Measurements from ENCODE around the gene ZC3H12A. TPM values are rescaled to one million over a fixed set of nuclear protein-coding genes. Genes with fewer than 3 reads are reported as not detected.

ZC3H12A gene
- total and polyA plus RNA-seq, 2 of the 8 experiments (the other 6 are each of a cell fraction or from before 2014, with no cell fraction given) = 7.4 to 10.0 TPM

- H4K5ac ChIP-seq (ENCODE audit: insufficient read length, low read depth, low read length) = no peak overlapping the region
- no peaks in the 10 kb centered on the region for H3K23me2 ChIP-seq (ENCODE audit: low read depth, low read length)
- DNase-seq (ENCODE audit: low read depth in 1 of 2, low spot score in 2 of 2) = no peak
- no peaks in the 10 kb centered on the region for H3K79me2 ChIP-seq (ENCODE audit: control insufficient read depth in 1 of 2, insufficient read depth in 2 of 2, low read length in 2 of 2)
- no peak overlapping the region for H4K91ac ChIP-seq (replicated peaks; ENCODE audit: insufficient read length, low read length)
- no peak overlapping the region for H3K9ac ChIP-seq (replicated peaks in 1 of 4; ENCODE audit: extremely low read depth in 1 of 4, low read depth in 3 of 4, low read length in 3 of 4)
- H2BK5ac ChIP-seq (ENCODE audit: low read depth, low read length) = no peak overlapping the region
- H3K27me3 ChIP-seq (replicated peaks in 1 of 4; ENCODE audit: control insufficient read depth in 3 of 4, extremely low read depth in 1 of 4, insufficient read depth in 3 of 4, low read length in 3 of 4) = no peaks in the 10 kb centered on the region
- peaks cover 3 to 20% (median 11%) of the 10 kb centered on the region in 4 experiments for H3K36me3 ChIP-seq (ENCODE audit: control insufficient read depth in 2 of 4, insufficient read depth in 4 of 4, low read length in 3 of 4)
- H2AK5ac ChIP-seq (ENCODE audit: low read depth, low read length) = no peak overlapping the region
- ChIA-PET CTCF (ENCODE audit: partially characterized antibody) (no interaction called here), POLR2A (ENCODE audit: partially characterized antibody) (interaction anchor here (1.5 to 2.0 kb wide), 2 partner anchors 11 to 19 kb away, joined by 5 read pairs; partner anchors contain the start of gene MEAF6)
- no peak overlapping the region for H2BK12ac ChIP-seq (ENCODE audit: low read depth, low read length)
- H2BK120ac ChIP-seq (replicated peaks; ENCODE audit: low read depth, low read length) = no peak overlapping the region
- no peak overlapping the region for H2AFZ ChIP-seq (ENCODE audit: low read length)
- no peak overlapping the region for H3K4me2 ChIP-seq (ENCODE audit: insufficient read depth in 1 of 2, low read depth in 2 of 2, low read length in 2 of 2)
- no peak for FAIRE-seq
- no peak overlapping the region for H3K4ac ChIP-seq (replicated peaks; ENCODE audit: insufficient read length, low read depth, low read length)
- 94% methylated on average over 4 of the region's 4 CpGs; no CpG with 5 or more reads in 1 of the 2 experiments for WGBS, 2 experiments (ENCODE audit: extremely low coverage in 1 of 2, insufficient coverage in 1 of 2, insufficient read length in 1 of 2, insufficient replicate concordance in 2 of 2, low coverage in 1 of 2, low lambda C conversion rate in 2 of 2, missing lambda C conversion rate in 1 of 2)
- no peak overlapping the region for H2BK20ac ChIP-seq (ENCODE audit: low read length)
- no peak overlapping the region for H3K14ac ChIP-seq (ENCODE audit: insufficient read length)
- no peaks in the 10 kb centered on the region for H3K9me3 ChIP-seq (ENCODE audit: insufficient read depth in 2 of 2, low read depth in 1 of 2, low read length in 1 of 2)
- no peak overlapping the region for H3K56ac ChIP-seq (replicated peaks; ENCODE audit: insufficient read length, low read depth, low read length)
- no peak overlapping the region for H3K18ac ChIP-seq (ENCODE audit: extremely low read depth, low read length)
- no peak overlapping the region for H3K27ac ChIP-seq (ENCODE audit: low read depth, low read length)
- no peaks in the 10 kb centered on the region for H4K20me1 ChIP-seq (replicated peaks in 1 of 2; ENCODE audit: control insufficient read depth in 1 of 2, insufficient read depth in 2 of 2, low read length in 2 of 2)
- no peak overlapping the region for H4K8ac ChIP-seq (ENCODE audit: extremely low read depth, insufficient read depth, low read length)
- no peaks in the 10 kb centered on the region for H3K79me1 ChIP-seq (ENCODE audit: low read depth, low read length)
- H3K23ac ChIP-seq (ENCODE audit: insufficient read length) = no peak overlapping the region
- no peak overlapping the region for H2BK15ac ChIP-seq (ENCODE audit: low read length)
- no peaks in the 10 kb centered on the region for H3K4me1 ChIP-seq (replicated peaks in 1 of 4; ENCODE audit: control insufficient read depth in 3 of 4, insufficient read depth in 4 of 4, low read length in 3 of 4)
- H3K4me3 ChIP-seq (ENCODE audit: extremely low read depth in 1 of 4, insufficient read depth in 2 of 4, low read depth in 3 of 4, low read length in 4 of 4) = no peak overlapping the region
- no peak for TF ChIP-seq EP300 (IDR thresholded peaks at IDR 0.05; ENCODE audit: borderline replicate concordance in 1 of 2, low read depth in 2 of 2, low read length in 2 of 2)
- TF ChIP-seq POLR2A (IDR thresholded peaks at IDR 0.05; ENCODE audit: control extremely low read depth in 1 of 2, low read depth in 2 of 2, low read length in 2 of 2) = no peak
- TF ChIP-seq HDAC2 (IDR thresholded peaks at IDR 0.05; ENCODE audit: borderline replicate concordance in 1 of 2, low read depth in 2 of 2, low read length in 2 of 2) = no peak
- TF ChIP-seq EGR1 (IDR thresholded peaks at IDR 0.05; ENCODE audit: borderline replicate concordance, low read depth, low read length) = no peak
- no peak for TF ChIP-seq PHF8 (conservative IDR thresholded peaks at IDR 0.05; ENCODE audit: low read depth, low read length)
- no peak for TF ChIP-seq POLR2AphosphoS5 (IDR thresholded peaks at IDR 0.05; ENCODE audit: low read depth, low read length)
- TF ChIP-seq CBX8 (IDR thresholded peaks at IDR 0.05; ENCODE audit: borderline replicate concordance, low read depth, low read length) = no peak
- no peak for TF ChIP-seq EZH2 (IDR thresholded peaks at IDR 0.05; ENCODE audit: low read depth, low read length, severe bottlenecking)
- TF ChIP-seq FOSL1 (IDR thresholded peaks at IDR 0.05; ENCODE audit: insufficient read depth, low read depth, low read length) = no peak
- TF ChIP-seq SUZ12 (IDR thresholded peaks at IDR 0.05; ENCODE audit: low read length) = no peak
- no peak for TF ChIP-seq YY1 (IDR thresholded peaks at IDR 0.05; ENCODE audit: low read depth, low read length)
- no peak for TF ChIP-seq SAP30 (IDR thresholded peaks at IDR 0.05; ENCODE audit: insufficient read depth, insufficient replicate concordance, low read length)
Measured at GRCh38 chr1:37533317-37534093, 59.1 kb downstream of the ZC3H12A start.

Measured in H1 (cell line).